Measurements from ENCODE around the gene HLA-A. TPM values are rescaled to one million over a fixed set of nuclear protein-coding genes. Genes with fewer than 3 reads are reported as not detected.

Gene HLA-A
- total and polyA plus RNA-seq, 11 donors = 263 to 1,581 (median 361) TPM

DNA sequence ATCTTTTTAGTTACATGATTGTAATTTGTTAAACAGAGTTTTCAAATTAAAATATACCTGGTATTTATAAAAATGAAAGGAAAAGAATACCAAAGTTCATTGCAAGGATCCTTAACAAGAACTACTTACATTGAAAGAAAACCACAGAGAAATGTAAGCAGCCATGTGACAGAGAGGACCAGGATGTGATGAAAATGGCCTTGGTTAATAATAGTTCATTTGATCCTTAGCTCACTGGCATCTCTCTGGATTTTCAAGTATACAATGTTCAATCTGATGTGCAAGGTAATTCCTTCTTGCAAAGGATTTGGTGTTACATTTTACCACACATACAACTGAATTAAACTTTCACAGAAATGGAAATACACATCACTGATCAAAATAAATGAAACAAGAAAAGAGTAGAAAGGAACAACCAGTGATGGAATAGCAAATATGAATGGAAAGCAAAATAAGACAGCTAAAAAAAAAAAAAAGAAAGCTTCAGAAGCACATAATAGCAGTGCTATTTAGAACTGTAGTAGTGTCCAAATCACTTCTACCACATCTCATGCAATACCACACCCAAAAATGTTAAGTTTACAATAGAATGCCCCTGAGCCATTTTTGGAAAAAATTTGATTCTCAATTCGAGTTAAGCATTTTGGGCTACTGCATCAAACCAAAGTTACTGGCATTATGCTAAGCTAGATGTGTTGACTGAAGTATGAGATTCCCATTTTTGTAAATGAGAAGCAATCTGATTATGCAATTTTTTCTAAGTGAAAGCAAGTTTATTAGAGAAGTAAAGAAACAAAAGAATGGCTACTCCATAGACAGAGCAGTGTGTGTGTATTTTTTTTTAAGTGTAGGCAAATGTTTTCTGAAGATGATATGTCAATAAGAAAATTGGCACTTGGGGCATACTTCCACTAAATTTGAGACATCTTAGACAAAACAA is 22.6 kb upstream of the HLA-A start:
- no peak for ATAC-seq
- Histone ChIP-seq H3K27ac (no peak overlapping the region), H3K9me3 (no peaks in the 10 kb centered on the region), H3K4me3 (no peak overlapping the region), H3K4me1 (peaks cover 0 to 3% (median 0%) of the 10 kb centered on the region in 12 donors), H3K27me3 (no peaks in the 10 kb centered on the region), H3K36me3 (no peaks in the 10 kb centered on the region)
- WGBS, 4 donors = 51 to 79% (median 62%) methylated on average over 1 of the region's 1 CpG; no CpG with 5 or more reads in 1 of the 4 donors
- DNase-seq = no peak
- intact Hi-C loops (cut with DNase I) = loop anchor here in 4 of 10 donors (5.0 to 10.0 kb wide), 4 partner anchors 32 to 65 kb away; no protein-coding TSS in a partner anchor
- no peak for TF ChIP-seq POLR2A (IDR thresholded peaks at IDR 0.05)
- TF ChIP-seq, protein P1, sequence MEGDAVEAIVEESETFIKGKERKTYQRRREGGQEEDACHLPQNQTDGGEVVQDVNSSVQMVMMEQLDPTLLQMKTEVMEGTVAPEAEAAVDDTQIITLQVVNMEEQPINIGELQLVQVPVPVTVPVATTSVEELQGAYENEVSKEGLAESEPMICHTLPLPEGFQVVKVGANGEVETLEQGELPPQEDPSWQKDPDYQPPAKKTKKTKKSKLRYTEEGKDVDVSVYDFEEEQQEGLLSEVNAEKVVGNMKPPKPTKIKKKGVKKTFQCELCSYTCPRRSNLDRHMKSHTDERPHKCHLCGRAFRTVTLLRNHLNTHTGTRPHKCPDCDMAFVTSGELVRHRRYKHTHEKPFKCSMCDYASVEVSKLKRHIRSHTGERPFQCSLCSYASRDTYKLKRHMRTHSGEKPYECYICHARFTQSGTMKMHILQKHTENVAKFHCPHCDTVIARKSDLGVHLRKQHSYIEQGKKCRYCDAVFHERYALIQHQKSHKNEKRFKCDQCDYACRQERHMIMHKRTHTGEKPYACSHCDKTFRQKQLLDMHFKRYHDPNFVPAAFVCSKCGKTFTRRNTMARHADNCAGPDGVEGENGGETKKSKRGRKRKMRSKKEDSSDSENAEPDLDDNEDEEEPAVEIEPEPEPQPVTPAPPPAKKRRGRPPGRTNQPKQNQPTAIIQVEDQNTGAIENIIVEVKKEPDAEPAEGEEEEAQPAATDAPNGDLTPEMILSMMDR (IDR thresholded peaks at IDR 0.05) = no peak

GRCh38 chr6:29924287-29924686 is 18.0 kb upstream of the HLA-A start:
- DNase-seq = no peak
- 61 to 92% (median 91%) methylated on average over 3 of the region's 3 CpGs; no CpG with 5 or more reads in 1 of the 4 donors for WGBS, 4 donors
- intact Hi-C loops (cut with DNase I) = loop anchor here in 4 of 10 donors (5.0 to 10.0 kb wide), 3 partner anchors 37 to 61 kb away; no protein-coding TSS in a partner anchor
- H3K4me1 ChIP-seq = peaks cover 0 to 17% (median 0%) of the 10 kb centered on the region in 12 donors
- peaks cover 0 to under 1% (median 0%) of the 10 kb centered on the region in 9 donors for H3K36me3 ChIP-seq
- TF ChIP-seq, protein P1 (IDR thresholded peaks at IDR 0.05) = no peak
- no peak for TF ChIP-seq POLR2A (IDR thresholded peaks at IDR 0.05)
- H3K9me3 ChIP-seq = no peaks in the 10 kb centered on the region
- no peak overlapping the region for H3K27ac ChIP-seq
- ATAC-seq = no peak
- no peak overlapping the region for H3K4me3 ChIP-seq
- H3K27me3 ChIP-seq = no peaks in the 10 kb centered on the region

DNA sequence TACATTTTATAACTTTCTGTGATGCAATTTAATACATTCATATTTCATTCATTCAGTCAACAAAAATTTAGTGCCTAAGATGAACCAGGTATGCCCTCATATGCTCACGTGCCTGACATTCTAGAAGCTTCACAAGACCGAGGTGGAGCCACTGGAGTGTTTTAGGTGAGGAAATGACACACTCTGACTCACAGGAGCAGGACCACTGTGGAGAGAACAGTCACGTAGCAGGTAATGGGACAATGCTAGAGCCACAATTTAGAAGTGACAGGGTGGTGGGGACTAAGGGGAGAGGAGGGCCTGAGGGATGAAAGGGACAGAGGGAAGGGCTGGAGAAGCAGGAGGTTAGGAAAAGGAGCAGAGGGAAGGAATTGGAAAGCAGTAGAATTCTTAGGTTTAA is 17.6 kb upstream of the HLA-A start:
- no peak for DNase-seq
- peak overlapping the region in 2 of 12 donors; percentile 40 to 96 for H3K27ac ChIP-seq
- intact Hi-C loops (cut with DNase I) = loop anchor here in 7 of 10 donors (5.0 to 10.0 kb wide), 4 partner anchors 37 to 83 kb away; no protein-coding TSS in a partner anchor

More for the DNA sequence above, 17.6 kb upstream of the HLA-A start:
- H3K36me3 ChIP-seq = peaks cover 0 to 3% (median 0%) of the 10 kb centered on the region in 9 donors
- no peak for ATAC-seq
- WGBS, 4 donors = 62 to 90% (median 71%) methylated on average over 3 of the region's 3 CpGs; no CpG with 5 or more reads in 1 of the 4 donors
- H3K4me1 ChIP-seq = peaks cover 0 to 16% (median 0%) of the 10 kb centered on the region in 12 donors
- no peaks in the 10 kb centered on the region for H3K9me3 ChIP-seq
- no peaks in the 10 kb centered on the region for H3K27me3 ChIP-seq
- no peak overlapping the region for H3K4me3 ChIP-seq
- TF ChIP-seq, protein P1 (IDR thresholded peaks at IDR 0.05) = no peak
- no peak for TF ChIP-seq POLR2A (IDR thresholded peaks at IDR 0.05)

All from heart left ventricle (tissue), 16 donors.